Activated naive CD4-positive, alpha-beta T cell treated with anti-CD3 and anti-CD28 coated beads, Interleukin-2, amount 50 U/mL, for 72 hours (primary cell): ENCODE results near the gene CROCC2. TPM values are rescaled to one million over a fixed set of nuclear protein-coding genes. Genes with fewer than 3 reads are reported as not detected.
A peak's percentile ranks its signal among the peaks of the same experiment; 100 is the strongest.

Experiments
- ATAC-seq, 2 donors: fragments of 150-1000 bp; cut with Tn5 transposase; 2 replicates each; pipeline ENCODE4 v1.10.0; 2021; ENCODE audit warnings: mild to moderate bottlenecking in 2 of 2, moderate library complexity in 2 of 2
- DNase-seq, 2 donors: peaks; one replicate each; pipeline ENCODE4 v3.0.0; 2021 to 2022; ENCODE audit warnings: low spot score in 2 of 2
- H3K27ac Mint-ChIP-seq, 2 donors: one replicate each; pipeline ENCODE4 v1.8.0; 2022; ENCODE audit warnings: mild to moderate bottlenecking in 2 of 2, mixed read lengths in 2 of 2
- H3K36me3 Mint-ChIP-seq, 2 donors: one replicate each; pipeline ENCODE4 v1.8.0; 2022; ENCODE audit warnings: mixed read lengths in 2 of 2
- H3K9me3 Mint-ChIP-seq, 2 donors: one replicate each; pipeline ENCODE4 v1.8.0; 2022; ENCODE audit warnings: mixed read lengths in 2 of 2
- total RNA-seq, 2 donors: library from RNA; stranded (reverse); gene quantifications; one replicate each; pipeline ENCODE4 v1.2.3, GENCODE V29; 2022

Gene CROCC2
- total RNA-seq, 2 donors from 2014 or later = not detected

DNA sequence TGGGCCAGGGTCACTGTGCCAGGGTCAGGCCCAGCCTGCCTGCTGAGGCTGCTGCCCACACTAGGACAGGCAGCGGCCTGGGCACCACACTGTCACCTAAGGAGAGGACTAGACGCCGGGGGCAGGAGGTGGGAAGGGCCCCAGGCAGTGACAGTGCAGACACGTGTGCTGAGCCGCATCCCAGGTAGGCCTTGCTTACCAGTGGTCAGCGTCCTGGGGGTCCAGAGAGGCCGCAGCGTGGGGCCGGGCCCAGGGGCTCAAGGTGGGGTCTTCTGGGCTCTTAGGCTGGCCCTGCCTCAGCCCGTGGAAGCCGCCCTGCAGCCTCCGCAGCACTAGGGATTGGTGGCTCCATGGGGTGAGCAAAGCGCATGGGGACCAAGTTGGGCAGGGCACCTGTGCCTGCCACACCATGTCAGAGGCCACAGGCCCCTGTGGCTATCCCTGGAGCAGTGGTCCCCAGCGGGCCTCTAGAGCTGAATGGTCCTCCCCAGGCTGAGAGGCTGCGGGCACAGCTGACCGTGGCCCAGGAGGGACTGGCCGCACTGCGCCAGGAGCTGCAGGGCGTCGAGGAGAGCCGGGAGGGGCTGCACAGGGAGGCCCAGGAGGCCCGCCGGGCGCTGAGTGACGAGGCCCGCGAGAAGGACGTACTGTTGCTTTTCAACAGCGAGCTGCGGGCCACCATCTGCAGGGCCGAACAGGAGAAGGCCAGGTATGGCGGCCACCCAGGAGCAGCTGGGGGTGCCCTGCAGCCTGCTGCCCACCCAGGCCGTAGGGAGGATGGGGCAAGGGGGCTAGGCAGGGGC lies 57.1 kb downstream of the CROCC2 start:
- no peak overlapping the region for H3K27ac Mint-ChIP-seq
- no peak for ATAC-seq
- DNase-seq = peak in 1 of 2 donors; percentile 50
- H3K9me3 Mint-ChIP-seq = no peaks in the 10 kb centered on the region
- no peaks in the 10 kb centered on the region for H3K36me3 Mint-ChIP-seq

DNA sequence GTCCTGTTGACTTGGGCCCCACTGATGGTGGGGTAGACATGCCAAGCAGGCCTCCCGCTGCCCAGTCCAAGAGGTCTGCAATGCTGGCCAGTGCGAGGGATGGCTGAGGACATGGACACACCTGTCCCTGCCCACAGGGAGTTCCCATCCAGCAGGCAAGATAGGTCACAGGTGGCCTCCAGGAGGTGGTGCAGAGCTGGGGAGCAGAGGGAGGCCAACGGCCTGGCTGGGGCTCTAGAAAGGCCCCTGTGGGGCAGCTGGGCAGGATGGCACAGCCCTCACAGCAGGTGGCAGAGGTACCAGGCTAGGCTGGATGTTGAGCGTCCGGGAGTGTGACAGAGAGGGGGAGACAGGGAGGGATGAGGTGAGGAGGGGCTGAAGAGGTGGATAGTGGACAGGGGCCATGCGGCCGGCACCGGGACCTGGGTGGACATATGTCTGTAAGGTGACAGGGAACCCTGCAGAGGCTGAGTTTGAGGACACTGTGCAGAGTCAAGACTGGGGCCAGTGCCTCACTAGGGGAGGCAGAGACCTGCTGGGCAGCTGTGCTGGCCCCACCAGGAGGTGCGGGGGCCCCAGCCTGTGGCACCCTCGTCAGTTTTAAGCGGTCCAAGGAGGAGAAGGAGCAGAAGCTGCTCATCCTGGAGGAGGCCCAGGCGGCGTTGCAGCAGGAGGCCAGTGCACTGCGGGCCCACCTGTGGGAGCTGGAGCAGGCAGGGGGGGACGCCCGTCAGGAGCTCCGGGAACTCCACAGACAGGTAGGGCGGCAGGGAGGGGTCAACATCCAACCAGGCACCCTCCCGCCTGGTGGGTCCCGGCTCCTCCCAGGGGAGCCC lies 58.0 kb downstream of the CROCC2 start:
- H3K9me3 Mint-ChIP-seq = no peaks in the 10 kb centered on the region
- H3K36me3 Mint-ChIP-seq = no peaks in the 10 kb centered on the region
- DNase-seq (peak in 1 of 2 donors; percentile 48), ATAC-seq (no peak)
- H3K27ac Mint-ChIP-seq = no peak overlapping the region

DNA sequence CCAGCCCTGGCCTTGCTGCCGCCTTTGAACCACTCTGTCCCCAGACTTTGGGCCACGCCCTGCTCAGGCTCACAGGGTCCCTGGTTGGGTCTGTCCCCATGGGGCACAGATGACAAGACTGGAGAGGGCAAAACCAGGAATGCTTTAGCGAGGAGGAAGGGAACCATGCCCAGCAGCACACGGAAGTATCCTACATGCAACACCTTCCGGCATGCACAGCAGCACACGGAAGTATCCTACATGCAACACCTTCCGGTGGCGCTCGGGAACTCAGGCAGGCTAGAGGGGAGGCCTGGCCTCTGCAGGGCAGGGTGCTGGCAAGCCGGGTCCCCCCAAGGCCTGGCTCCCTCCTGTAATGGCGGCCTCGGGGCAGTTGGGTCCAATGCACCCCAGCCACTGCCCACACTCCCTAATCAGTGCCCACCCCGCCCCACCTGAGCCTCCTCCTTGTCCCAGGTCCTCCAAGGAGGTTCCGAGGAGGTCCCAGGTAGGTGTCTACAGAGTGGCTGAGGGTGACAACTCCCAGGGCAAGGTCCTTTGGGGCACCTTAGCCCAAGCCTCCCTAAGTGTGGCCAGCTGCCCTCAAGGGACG lies 58.7 kb downstream of the CROCC2 start:
- H3K27ac Mint-ChIP-seq = no peak overlapping the region
- H3K36me3 Mint-ChIP-seq = no peaks in the 10 kb centered on the region
- DNase-seq (peak in 1 of 2 donors; percentile 26), ATAC-seq (no peak)
- no peaks in the 10 kb centered on the region for H3K9me3 Mint-ChIP-seq

DNA sequence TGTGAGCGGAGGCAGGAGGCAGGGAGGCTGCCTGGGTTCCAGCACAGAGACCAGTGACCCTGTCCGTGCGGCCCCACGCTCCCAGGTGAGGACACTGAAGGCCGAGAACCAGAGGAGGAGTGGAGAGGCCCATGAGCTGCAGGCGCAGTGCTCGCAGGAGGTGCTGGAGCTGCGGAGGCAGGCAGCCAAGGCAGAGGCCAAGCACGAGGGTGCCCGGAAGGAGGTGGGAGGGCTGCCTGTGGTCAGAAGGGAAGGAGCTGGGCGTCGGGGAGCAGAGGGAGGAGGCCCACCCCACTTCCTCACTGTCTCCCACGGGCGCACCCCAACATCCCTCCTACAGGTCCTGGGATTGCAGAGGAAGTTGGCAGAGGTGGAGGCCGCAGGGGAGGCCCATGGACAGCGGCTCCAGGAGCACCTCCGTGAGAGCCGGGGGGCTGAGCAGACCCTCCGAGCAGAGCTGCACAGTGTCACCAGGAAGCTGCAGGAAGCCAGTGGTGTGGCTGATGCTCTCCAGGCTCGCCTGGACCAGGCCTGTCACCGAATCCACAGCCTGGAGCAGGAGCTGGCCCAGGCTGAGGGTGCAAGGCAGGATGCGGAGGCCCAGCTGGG lies 59.3 kb downstream of the CROCC2 start:
- DNase-seq = peak in 1 of 2 donors; percentile 53
- Mint-ChIP-seq H3K27ac (no peak overlapping the region), H3K9me3 (no peaks in the 10 kb centered on the region), H3K36me3 (no peaks in the 10 kb centered on the region)
- ATAC-seq = no peak

DNA sequence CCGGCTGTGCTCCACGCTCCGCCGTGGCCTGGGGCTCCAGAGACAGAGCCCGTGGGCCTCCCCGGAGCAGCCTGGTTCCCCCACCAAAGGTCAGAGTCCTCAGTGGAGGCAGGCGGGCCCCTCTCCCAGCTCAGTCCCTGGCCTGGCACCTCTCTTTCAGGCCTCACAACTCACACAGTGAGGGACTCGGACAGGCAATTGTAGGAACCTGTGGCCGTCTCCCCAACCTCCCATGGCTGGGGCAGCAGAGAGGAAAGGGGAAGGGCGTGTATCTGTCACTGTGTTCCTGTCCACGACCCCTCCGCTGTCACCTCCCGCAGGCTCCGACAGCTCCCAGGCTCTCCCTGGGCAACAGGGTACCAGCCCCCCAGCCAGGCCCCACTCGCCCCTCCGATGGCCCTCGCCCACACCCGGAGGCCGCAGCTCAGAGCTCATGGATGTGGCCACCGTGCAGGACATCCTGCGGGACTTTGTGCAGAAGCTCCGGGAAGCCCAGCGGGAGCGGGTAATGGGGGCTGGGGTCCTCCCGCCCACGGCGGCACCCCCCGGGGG lies 59.8 kb downstream of the CROCC2 start:
- peak in 1 of 2 donors; percentile 53 for DNase-seq
- Mint-ChIP-seq H3K9me3 (no peaks in the 10 kb centered on the region), H3K36me3 (no peaks in the 10 kb centered on the region), H3K27ac (no peak overlapping the region)
- ATAC-seq = no peak

DNA sequence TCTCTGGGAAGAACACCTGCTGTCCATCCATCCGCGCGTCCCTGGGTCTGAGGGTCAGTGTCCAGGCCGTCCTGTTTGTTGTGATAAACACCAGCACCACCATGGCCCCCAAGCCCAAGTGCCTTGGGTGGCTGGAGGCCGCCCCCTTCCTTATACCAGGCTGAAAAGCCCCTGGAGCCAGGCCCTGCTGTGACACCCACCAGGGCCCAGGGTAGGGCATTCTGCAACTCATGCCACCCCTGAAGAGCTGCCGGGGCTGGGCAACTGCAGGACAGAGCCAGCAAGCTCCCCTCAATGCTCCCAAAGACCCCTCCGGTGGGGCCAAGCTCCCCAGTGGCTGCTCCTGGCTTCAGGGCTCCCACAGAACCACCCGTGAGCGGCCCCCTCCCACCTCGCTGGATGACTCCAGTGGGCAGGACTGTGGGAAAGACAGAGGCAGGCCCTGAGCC lies 60.3 kb downstream of the CROCC2 start:
- Mint-ChIP-seq H3K9me3 (no peaks in the 10 kb centered on the region), H3K27ac (no peak overlapping the region), H3K36me3 (no peaks in the 10 kb centered on the region)
- peak in 1 of 2 donors; percentile 42 for DNase-seq
- no peak for ATAC-seq

DNA sequence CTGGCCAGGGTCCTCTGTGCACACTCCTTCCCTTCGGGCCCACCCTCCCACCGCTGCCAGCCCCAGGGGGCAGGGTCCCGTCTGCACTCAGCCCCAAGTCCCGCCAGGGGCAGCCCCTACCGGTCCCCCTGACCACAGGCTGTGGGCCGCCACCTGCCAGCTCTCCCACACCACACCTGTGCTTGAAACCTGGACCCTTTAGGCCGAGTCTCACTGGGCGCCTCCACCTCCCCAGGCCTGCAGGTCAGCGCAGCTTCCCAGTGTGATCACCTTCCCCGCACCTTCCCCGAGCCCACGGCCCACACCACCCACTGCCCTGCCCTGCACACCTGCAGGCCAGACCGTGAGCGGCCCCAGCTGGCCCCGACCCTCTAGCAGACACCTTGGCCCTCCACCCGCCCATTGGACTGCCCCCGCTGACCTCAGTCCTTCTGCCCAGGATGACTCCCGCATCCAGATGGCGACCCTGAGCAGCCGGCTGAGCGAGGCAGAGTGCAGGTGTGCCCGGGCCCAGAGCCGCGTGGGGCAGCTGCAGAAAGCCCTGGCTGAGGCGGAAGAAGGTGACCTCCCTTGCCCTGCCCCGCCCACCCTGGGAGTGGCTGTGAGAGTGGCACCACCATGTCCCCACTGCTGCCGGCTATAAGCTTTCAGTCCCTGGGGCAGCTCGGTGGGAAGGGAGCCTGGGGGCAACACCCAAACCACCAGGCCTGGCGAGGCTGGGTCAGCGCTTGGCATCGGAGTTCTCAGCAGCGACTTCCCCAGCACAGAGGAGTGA lies 61.0 kb downstream of the CROCC2 start:
- H3K27ac Mint-ChIP-seq = no peak overlapping the region
- DNase-seq (peak in 1 of 2 donors; percentile 30), ATAC-seq (no peak)
- H3K36me3 Mint-ChIP-seq = no peaks in the 10 kb centered on the region
- no peaks in the 10 kb centered on the region for H3K9me3 Mint-ChIP-seq

DNA sequence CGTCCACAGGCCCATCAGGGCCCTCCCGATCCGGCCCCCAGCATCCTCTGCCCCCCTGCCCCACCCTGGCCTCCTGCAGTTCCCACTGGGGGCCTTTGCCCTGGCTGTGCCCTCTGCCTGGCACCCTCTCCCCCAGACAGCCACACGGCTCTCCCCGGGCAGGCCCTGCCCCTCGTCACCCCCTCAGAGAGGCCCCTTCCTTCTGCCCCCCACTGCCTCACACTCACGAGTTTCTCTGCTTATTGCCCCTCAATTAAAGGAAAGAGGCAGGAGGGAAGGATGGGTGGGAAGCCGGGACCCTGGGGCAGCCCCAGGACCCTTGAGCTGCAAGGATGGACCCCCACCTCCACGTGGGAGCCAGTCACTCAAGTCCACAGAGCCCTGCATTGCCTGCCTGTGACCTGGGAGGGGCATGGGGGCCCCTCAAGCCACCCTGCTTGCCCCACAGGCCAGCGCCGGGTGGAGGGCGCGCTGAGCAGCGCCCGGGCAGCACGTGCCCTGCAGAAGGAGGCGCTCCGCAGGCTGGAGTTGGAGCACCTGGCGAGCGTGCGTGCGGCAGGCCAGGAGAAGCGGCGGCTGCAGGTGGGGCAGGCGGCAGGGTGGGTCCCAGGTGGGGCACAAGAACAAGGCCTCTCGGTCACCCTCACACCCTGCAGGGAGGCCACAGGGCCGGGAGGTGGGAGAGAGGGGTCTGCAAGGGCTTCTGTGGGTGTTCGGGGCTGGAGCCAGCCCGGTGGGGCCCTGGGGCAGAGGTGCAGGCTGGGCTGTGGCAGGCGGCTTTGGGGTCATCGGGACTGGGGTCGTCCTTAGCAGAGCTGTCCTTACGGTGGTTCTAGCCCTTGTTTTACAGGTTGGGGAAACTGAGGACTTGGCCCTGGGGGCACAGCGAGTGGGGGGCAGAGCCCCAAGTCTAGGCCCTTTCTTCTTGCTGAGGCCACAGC lies 61.8 kb downstream of the CROCC2 start:
- ATAC-seq (no peak), DNase-seq (peak in 1 of 2 donors; percentile 28)
- no peak overlapping the region for H3K27ac Mint-ChIP-seq
- no peaks in the 10 kb centered on the region for H3K36me3 Mint-ChIP-seq
- no peaks in the 10 kb centered on the region for H3K9me3 Mint-ChIP-seq

DNA sequence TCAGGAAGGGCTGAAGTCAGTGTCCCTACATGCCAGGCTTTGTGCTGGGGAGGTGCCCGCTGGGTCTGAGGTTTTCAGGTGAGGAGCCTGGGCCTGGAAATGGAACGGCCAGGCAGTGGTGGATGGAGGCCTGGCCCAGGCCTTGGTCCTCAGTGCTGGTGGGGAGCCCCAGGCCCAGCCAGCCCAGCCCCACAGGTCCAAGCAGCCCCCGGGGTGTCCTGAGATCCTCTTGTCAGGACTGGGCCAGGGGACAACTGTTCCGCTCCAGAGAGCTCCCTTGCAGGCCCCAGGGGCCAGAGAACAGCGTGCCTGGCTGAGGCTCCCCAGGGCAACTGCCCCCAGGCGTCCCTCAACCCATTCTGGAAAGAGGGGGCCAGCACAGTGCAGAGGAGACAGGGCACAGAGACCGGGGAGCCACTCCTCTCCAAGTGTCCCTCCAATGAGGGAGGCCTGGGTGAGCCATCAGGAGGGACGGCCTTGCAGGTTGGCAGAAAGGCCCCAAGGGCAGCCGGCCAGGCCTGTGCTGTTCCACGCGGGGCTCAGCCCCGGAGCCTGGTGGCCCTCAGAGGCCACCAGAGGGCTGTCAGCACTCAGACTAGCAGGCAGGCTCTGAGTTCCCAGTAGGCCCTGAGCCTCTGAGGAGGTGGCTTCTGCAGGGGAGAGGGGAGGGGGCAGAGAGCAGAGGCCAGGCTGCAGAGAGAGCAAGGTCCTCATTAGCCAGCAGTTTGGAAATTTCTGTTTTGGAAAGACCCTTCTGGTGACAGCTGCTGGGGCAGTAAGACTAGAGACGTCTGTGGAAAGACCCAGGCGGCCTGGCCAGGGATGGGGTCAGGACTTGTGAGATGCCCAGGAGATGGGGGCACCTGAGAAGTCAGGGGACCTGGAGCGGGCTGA lies 62.8 kb downstream of the CROCC2 start:
- DNase-seq (no peak), ATAC-seq (no peak)
- no peaks in the 10 kb centered on the region for H3K36me3 Mint-ChIP-seq
- H3K27ac Mint-ChIP-seq = no peak overlapping the region
- no peaks in the 10 kb centered on the region for H3K9me3 Mint-ChIP-seq

DNA sequence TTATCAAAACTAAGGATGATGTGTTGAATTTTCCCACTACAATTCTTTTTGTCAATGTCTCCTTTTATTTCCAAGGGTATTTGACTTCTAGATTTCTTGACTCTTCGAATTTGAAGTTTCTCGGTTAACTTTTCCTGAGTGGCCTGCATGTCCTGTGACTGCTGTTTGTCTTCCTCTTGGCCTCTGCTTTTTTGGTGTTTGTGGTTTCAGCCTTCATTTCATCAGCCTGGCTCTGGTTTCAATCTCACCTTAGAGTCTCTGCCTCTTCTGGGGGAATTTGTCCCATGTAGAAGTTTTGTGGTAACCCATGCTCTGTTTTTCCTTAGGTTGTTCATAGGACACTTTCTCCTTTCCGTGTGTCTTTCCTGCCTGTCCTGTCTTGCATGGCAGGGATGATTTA lies 64.0 kb downstream of the CROCC2 start:
- H3K36me3 Mint-ChIP-seq = no peaks in the 10 kb centered on the region
- H3K27ac Mint-ChIP-seq = peak overlapping the region in 1 of 2 donors; percentile 84
- ATAC-seq (no peak), DNase-seq (no peak)
- H3K9me3 Mint-ChIP-seq = no peaks in the 10 kb centered on the region

DNA sequence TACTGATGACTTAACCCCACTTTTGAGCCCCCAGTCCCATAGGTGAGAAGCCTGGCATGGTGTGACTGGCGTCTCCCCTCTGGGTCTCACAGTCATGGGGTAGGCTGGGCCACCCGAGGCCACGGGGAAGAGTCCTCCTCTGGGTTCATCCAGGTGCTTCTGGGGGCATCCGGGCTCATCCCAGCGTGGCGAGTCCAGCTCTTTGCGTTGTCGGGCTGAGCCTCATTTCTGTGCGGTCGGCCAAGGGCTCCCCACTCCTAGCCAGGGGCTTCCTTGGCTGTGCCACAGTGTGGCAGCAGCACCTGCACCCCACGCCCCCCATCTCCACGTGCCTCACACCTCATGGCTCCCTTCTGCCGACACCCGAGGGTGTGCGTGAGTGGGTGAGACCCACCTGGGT lies 64.7 kb downstream of the CROCC2 start:
- Mint-ChIP-seq H3K27ac (no peak overlapping the region), H3K9me3 (no peaks in the 10 kb centered on the region), H3K36me3 (no peaks in the 10 kb centered on the region)
- ATAC-seq (no peak), DNase-seq (no peak)

DNA sequence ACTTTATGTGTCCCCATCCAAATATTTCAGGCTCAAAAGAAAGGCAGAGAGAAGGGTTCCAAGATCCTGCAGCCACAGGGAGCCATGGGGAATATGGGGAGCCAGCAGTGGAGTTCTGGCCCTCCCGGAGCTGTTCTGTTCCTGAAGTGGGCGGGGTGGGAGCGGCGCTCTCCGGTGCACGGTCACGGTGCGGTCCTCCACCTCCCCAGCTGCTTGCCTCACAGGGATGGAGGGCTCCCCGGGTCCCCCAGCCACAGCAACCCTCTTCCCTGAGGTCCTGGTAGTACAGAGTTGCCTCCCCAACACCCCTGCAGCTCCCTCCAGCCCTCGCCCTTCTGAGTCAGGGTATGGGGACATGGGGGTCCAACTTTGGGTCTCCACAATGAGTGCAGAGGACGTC lies 66.1 kb downstream of the CROCC2 start:
- no peaks in the 10 kb centered on the region for H3K9me3 Mint-ChIP-seq
- DNase-seq (no peak), ATAC-seq (no peak)
- no peaks in the 10 kb centered on the region for H3K36me3 Mint-ChIP-seq
- H3K27ac Mint-ChIP-seq = no peak overlapping the region

DNA sequence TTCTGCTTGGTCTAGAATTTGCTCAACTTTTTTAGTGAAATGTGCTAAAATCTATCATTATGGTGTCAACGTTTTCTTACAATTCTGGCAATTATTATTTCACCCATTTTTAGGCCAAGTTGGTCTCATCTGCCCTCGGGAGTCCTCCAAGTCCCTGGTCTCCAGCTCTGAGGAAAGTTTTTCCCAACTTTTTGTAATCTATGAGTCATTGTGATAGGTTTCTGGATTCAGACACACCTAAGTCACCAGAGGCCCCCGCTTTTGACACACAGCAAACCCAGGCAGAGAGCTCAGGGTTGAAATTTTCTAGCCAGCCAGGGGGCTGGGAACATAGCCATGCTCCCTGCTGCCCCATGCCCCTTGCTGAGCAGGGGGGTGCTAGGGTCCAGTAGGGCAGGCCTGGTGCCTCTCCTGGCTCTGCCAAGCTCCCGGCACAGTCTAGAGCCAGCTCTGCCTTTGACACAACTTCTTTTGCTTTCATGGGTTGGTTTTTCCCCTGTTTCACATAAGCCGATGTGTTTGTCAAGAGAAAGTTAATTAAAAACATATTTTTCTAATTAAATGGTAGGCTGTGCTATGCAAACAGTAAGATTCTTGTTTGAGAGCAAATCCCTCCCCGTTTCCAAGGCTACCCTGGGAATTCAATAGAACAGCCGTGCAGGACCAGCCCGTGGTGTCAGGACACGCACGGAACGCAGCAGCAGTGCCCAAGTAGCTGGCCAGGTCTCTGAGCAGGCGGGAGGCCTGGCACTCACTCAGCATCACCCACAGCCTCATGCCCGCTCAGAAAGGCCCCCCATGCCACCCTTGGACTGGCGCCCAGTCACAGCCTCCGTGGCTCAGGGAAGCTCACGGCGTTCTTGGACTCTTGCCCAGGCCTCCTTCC lies 66.7 kb downstream of the CROCC2 start:
- Mint-ChIP-seq H3K36me3 (no peaks in the 10 kb centered on the region), H3K9me3 (no peaks in the 10 kb centered on the region), H3K27ac (no peak overlapping the region)
- ATAC-seq (no peak), DNase-seq (no peak)
